GM21381 (cell line): Measurements from ENCODE around the gene APPL1.

Experiments
- ATAC-seq: cut with Tn5 transposase; IDR thresholded peaks from one replicate; pipeline ENCODE4 v1.9.1; 2021; ENCODE audit warnings: mild to moderate bottlenecking, moderate library complexity; ENCODE audit not compliant: unreplicated experiment

Gene APPL1

GRCh38 chr3:57227204-57227929, at the start of gene APPL1:
TSS of gene APPL1 (plus strand) at chr3:57227729. CDS start at chr3:57227884, 155 bp downstream.
- peak; percentile 94 for ATAC-seq

- ATAC-seq: no peak
These were observed 47.7 kb upstream of the APPL1 start for GRCh38 chr3:57179580-57180410.

GRCh38 chr3:57184526-57184925, 43.0 kb upstream of the APPL1 start:
- no peak for ATAC-seq

GRCh38 chr3:57192028-57192427, 35.5 kb upstream of the APPL1 start:
- no peak for ATAC-seq

- ATAC-seq: no peak
These were observed 32.9 kb upstream of the APPL1 start for GRCh38 chr3:57194641-57195040.

- ATAC-seq: no peak
These were observed 27.6 kb upstream of the APPL1 start, which contains the start of gene HESX1 for GRCh38 chr3:57199895-57200297. TSS of gene HESX1 (minus strand) at chr3:57199978. CDS start at chr3:57199918, 60 bp downstream.

GRCh38 chr3:57206423-57206822, 21.1 kb upstream of the APPL1 start:
- ATAC-seq: no peak

- ATAC-seq: no peak
These were observed 5.6 kb upstream of the APPL1 start for GRCh38 chr3:57221883-57222282.

- no peak for ATAC-seq
These were observed 2.7 kb upstream of the APPL1 start for GRCh38 chr3:57224856-57225255.

- ATAC-seq: no peak
These were observed 1.4 kb upstream of the APPL1 start for GRCh38 chr3:57226176-57226575.

GRCh38 chr3:57227930-57228751, 612 bp downstream of the APPL1 start:
- ATAC-seq: peak; percentile 36

- ATAC-seq: no peak
These were observed 2.5 kb downstream of the APPL1 start for GRCh38 chr3:57230006-57230405.

GRCh38 chr3:57233799-57234198, 6.3 kb downstream of the APPL1 start:
- ATAC-seq: no peak

- no peak for ATAC-seq
These were observed 7.4 kb downstream of the APPL1 start for GRCh38 chr3:57234613-57235575.

- ATAC-seq: no peak
These were observed 17.4 kb downstream of the APPL1 start for GRCh38 chr3:57244946-57245345.

- ATAC-seq: no peak
These were observed 24.9 kb downstream of the APPL1 start for GRCh38 chr3:57252404-57252803.

GRCh38 chr3:57256844-57257243, 29.3 kb downstream of the APPL1 start:
- no peak for ATAC-seq

- no peak for ATAC-seq
These were observed 30.1 kb downstream of the APPL1 start for GRCh38 chr3:57257678-57258077.

GRCh38 chr3:57261119-57261518, 33.6 kb downstream of the APPL1 start:
- no peak for ATAC-seq

- ATAC-seq: no peak
These were observed 34.4 kb downstream of the APPL1 start for GRCh38 chr3:57261929-57262328.
